NCI-H2171 treated with DMSO at 0.1 percent for 48 hours (cell line): Measurements from ENCODE around the gene ZNF71.
"Not testable (repeated sequence)": the region's sequence is repeated elsewhere in the genome, so short reads cannot be mapped to it uniquely, and the experiment has no call there.

ENCODE experiments used
- DNase-seq: peaks from one replicate; lab custom pipeline; 2025; lab: John Stamatoyannopoulos, UW

ZNF71 gene

DNA sequence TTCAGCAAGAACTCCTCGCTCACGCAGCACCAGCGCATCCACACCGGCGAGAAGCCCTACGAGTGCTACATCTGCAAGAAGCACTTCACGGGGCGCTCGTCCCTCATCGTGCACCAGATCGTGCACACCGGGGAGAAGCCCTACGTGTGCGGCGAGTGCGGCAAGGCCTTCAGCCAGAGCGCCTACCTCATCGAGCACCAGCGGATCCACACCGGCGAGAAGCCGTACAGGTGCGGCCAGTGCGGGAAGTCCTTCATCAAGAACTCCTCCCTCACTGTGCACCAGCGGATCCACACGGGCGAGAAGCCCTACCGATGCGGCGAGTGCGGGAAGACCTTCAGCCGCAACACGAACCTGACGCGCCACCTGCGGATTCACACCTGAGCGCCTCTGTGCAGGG lies 27.3 kb downstream of the ZNF71 start:
- DNase-seq: no peak

DNA sequence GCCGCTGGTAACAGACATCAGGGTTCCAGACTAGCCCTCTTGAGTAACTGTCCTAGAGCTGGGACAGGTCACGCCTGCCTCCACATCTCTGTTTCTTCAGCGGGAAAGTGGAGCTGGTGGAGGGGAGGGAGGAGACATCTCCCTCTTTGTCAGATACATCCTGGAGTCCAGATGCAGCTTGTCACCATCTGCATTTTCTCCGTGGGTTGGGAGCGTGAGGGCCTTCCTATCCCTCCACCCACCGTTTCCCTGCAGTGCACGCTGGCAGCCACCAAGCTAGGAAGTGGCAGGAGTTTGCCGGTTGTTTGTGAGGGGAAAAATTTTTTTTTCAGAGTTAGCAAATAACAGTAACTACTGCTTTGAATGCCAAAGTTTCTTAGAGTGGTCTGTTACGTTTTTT lies 27.9 kb downstream of the ZNF71 start:
- DNase-seq: no peak

DNA sequence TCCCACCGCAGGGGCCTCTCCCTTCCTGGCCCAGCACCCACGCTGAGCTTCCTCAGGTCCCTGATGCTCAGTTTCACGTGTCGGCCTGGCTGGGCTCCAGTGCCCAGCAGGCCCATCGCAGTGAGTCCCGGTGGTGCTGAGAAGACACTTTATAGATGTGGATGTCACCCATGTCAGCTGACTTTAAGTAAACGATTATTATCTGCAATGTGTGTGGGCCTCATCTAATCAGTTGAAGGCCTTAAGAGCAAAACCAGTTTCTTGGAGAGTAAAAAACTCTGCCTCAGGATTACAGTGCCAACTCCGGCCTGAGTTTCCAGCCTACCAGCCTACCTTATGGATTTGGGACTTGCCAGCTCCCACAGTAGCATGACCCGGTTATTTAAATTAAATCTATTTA lies 30.6 kb downstream of the ZNF71 start:
- DNase-seq: no peak

DNA sequence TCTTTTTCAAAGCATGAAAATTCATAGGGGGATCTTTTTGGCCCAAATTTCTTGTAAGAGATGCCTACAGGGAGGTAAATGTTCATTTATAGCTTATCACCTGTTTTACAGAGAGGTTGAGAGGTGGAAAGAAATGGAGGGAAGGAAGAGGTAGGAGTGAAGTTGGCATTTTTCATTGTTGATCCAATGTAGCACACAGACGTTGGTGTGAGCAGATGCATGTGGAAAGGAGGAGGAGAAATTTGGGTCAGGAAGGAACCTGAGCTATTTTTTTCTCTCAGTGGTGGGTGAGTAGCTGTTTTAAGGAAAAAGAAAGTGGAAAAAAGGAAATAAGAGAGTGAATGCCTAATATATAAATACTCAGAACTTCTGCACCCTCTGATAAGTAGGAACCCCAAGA lies 37.9 kb downstream of the ZNF71 start:
- no peak for DNase-seq

DNA sequence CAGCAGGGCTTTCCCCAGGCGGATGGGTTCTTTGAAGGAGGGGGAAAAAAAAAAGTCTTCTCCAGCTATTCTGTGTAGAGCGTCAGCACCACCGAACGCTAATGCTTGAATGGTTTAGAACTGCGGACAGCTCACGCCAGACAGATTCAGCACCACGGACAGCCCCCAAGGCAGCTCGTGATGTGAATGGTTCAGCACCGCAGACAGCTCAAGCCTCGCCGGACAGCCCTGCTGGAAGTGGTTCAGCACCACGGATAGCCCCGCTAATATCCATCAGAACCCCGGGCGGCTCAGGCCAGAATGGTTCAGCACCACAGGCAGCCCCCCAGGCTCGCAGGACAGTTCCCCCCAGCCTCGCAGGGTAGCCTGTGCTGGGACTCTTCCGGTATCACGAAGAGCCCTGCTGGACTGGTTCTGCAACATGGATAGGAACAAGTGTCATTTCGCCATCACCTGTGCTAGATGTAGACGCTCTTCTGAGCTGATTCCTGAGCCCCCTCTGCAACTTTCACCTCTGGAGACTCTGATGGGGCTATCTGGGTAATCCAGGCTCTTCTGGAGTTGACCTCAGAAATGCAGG lies 43.0 kb downstream of the ZNF71 start:
- DNase-seq: no peak

DNA sequence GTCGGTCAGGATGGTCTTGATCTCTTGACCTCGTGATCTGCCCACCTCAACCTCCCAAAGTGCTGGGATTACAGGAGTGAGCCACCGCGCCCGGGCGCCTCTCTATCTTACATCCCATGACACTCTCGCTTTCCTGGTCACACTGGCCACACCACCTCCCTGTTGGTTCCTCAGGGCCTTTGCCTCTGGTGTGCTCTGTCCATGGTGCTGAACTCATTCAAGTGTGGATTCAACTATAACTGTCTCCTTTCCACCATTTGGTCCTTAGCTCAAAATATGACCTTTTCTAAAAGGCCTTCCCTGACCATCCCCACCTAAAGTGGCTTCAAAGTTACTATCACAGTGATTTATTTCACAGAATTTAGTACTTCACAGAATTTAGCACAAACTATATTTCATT lies 44.1 kb downstream of the ZNF71 start:
- DNase-seq: no peak

DNA sequence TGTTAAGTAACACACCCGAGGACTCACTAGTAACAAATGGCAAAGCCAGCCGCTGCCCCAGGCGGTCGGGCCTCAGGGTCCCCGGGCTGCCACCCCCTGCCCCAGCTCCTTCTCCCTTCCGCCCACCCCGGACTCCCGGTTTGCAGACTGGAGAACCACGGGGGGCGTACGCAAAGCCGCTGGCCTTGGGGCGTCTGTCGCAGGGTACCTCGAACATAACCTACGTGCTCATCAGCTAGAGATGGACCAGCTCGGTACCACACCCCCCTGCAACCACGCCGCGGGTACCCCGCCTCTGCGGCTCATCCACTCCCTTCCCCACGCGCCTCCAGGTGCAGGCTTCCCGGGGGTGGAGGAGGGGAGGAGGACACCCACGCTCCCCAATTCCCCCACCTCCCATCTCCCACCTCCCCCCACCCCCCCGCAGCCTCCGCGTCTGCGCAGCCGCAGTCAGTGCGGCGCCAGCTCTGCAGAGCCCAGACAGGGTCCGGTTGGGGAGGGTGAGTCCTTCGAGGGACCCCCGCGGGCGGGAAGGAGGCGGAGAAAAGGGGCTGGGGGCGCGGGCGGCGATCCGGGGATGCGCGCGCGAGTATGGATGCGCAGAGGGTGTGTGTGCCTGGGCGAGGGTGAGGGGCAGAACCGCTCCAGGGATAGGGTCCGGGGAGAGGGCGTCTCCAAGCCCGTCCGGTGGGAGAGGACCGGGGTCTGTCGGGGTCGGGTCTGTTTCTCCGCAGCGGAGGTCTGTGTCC lies 47.8 kb downstream of the ZNF71 start, which contains the start of gene SMIM17:
SMIM17 (plus strand) TSS at position 449 of the 749 bp plus-strand sequence. CDS start 2,509 bp downstream, outside the sequence.
- DNase-seq: no peak

DNA sequence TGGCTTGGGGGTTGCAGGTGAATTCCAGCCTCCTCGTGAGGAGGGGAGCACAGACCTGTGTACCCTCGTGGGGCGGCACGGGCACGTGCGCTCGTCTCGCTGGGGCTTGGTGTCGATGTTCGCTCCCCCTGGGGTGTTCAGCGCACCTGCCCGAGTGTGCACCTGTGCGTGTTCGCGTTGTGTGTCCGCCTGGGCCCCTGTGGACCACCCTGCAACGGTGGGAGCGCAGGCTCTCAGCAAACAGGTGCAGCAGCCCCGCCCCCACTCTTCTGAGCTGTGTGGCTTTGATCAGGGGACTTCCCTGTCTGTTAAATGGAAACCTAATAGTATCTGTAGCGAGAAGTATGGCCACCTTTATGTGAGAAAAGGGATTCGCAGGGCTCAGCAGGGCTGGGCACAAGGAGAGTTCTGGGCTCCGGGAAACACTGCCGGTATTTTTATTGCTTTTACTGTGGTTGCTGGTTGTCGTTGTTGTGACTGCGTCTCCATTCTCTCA lies 48.4 kb downstream of the ZNF71 start:
- no peak for DNase-seq

DNA sequence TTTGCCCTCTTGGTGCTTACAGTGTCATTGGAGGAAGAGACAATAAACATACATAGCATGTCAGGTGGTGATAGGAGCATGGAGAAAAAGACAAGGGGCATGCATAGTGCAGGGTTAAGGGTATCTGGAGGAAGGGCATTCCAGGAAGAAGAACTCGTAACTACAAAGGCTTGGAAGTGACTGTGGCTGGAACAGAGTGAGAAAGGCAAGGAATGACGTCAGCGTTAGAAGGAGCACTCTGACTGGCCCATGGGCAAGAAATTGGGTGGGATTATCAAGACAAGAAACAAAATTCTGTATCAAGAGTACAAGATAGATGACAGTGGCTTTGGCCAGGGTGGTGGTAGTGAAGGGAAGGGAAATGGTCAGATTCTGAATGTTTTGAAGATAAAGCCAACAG lies 59.0 kb downstream of the ZNF71 start:
- no peak for DNase-seq

DNA sequence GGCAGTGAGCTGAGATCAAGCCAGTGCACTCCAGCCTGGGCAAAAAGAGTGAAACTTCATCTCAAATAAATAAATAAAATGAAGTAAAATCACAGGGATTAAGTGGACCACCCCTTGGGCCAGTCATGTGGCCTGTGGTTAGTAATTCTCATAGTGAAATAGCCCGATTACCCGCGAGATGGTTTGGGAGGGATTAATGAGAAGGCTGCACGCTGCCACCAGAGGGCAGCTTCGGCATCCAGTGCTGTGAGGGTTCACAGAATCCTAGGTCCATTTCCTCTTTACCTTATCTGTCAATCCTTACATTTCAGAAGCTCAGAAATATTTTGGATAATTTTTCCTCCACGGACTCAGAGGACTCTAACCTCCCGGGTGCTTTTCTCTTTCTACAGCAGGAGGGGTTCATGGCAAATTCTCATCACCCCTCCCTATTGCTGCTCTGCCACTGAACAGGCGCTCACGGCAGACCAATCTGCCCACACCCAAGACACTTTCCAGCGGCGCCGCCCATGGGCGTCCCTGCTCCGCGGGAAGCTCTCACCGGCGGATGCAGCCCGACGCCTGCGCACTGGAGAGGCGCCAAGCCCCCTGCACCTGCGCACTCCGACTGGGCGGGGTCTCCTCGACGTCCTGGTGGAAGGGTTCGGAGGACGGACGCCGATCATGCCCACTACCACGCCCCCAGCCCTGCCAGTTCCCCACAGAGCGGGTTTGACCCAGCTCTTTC lies 65.4 kb downstream of the ZNF71 start:
- no peak for DNase-seq

DNA sequence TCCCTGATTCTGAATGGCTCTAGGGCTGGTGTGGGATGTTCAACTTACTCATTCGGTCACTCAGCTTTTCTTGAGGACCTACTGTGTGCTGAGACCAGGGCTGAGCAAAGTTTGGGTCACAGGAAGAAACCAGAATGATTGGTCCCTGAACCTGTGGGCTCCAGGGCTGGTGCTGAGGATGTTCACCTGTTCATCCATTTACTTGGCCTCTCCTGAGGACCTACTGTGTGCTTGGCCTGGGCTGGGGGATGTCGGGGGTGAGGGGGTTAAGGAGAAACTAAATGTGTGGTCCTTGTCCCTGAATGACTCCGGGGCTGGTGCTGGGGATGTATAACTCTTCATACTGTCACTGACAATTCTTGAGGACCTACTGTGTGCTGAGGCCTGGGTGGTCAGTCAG lies 66.1 kb downstream of the ZNF71 start:
- DNase-seq: no peak

DNA sequence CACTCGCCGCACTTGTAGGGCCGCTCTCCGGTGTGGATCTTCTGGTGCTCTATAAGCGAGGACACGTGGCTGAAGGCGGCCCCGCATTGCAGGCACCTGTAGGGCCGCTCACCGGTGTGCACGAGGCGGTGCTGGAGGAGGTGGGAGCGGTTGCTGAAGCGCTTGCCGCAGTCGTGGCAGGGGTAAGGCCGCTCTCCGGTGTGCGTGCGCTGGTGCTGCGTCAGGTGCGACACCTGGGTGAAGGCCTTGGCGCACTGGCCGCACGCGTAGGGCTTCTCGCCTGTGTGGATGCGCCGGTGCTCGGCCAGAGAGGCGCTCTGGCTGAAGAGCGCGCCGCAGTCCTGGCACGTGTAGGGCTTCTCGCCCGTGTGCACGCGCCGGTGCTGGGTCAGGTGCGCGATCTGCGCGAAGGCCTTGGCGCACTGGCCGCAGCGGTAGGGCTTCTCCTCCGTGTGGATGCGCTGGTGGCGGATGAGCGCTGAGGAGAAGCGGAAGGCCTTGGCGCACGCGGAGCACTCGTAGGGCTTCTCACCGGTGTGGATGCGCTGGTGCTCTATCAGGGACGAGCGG lies 68.9 kb downstream of the ZNF71 start:
- no peak for DNase-seq

DNA sequence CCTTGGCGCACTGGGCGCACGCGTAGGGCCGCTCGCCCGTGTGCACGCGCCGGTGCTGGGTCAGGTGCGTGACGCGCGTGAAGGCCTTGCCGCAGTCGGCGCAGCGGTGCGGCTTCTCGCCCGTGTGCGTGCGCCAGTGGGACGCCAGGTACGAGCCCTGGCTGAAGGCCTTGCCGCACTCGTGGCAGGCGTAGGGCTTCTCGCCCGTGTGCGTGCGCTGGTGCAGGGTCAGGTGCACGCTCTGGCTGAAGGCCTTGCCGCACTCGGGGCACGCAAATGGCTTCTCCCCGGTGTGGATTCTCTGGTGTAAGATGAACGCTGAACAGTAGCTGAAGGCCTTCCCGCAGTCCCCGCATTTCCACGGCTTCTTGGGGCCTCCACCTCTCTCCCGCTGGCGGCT lies 69.4 kb downstream of the ZNF71 start:
- no peak for DNase-seq

DNA sequence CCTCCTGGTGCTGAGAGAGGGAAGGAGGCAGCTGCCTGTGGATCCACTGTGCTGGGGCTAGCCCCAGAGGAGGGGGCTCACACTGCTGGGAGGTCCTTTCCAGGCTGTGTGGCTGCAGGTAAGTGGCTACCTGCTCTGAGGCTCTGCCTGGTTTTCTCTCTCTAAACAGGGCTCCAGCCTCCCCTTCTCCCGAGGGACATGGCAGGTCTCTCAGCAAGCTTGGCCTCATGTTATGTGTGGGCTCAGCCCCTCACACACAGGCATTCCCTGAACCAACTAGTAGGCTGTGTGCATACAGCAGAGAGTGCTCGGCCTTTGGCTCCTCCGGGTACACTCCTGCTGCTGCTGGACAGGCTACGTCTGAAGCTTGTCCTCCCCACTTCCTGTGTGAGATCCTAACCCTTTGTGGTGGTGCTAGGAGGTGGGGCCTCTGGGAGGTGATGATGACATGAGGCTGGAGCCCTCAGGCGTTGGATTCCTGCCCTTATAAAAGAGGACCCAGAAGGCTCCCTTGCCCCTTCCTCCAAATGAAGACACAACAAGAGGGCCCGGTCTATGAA lies 72.3 kb downstream of the ZNF71 start:
- no peak for DNase-seq

DNA sequence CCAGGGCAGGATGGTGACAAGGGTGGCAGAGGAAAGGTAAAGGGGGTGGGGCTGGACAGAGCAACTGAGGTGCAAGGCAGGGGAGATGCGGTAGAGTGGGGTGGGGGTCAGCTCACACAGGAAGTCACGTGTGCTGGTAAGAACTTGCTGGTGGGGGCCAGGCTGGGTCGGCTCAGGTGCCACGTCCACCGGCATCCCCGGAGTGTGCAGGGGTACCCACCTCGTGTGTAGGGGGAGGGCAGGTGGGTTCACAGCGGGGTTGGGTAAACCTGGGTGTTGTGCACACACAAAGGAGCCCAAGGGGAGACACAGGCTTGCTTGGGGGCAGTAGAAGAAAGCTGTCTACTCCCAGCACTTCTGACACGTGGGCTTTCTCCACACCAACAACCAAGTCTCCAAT lies 73.6 kb downstream of the ZNF71 start:
- no peak for DNase-seq

DNA sequence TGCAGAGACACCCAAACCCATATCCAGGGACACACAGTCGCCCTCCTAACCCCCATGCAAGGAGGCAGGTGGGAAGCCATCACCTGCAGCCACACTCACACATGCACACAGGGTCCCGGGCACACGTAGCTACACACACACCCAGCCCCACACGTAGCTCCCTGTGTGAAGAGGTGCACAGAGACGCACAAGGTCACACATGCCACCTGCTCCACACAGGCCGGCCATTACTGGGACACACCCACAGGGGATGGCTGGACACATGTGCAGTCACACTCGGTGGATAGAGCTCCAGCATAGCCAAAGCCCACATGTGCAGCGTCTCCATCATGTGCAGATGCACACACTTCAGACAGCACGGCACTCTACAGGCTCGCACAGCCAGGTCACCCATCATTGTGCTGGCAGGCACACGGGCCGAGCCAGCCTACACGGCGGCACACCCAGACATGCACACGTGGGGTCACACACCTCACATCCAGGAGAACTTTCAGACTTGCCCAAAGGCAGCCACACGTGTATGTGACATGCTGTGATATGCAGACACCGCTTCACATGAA lies 75.4 kb downstream of the ZNF71 start:
- DNase-seq: no peak

DNA sequence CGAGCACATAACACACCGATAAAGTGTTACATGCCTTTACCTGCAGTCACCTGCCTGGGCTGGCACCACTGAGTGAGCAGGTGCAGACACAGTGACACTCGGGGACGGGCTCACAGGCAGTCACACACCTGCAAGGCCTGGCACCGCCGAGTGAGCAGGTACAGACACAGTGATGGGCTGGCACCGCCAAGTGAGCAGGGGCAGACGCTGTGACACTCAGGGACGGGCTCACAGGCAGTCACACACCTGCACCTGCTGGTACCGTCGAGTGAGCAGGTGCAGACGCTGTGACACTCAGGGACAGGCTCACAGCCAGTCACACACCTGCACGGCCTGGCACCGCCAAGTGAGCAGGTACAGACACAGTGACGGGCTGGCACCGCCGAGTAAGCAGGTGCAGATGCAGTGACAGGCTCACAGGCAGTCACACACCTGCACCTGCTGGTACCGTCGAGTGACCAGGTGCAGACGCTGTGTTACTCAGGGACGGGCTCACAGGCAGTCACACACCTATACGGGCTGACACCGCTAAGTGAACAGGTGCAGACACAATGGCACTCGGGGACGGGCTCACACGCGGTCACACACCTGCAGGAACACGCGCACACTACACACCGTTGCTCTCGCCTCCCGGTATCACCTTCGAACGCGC lies 76.0 kb downstream of the ZNF71 start:
- peak; percentile 79 for DNase-seq

DNA sequence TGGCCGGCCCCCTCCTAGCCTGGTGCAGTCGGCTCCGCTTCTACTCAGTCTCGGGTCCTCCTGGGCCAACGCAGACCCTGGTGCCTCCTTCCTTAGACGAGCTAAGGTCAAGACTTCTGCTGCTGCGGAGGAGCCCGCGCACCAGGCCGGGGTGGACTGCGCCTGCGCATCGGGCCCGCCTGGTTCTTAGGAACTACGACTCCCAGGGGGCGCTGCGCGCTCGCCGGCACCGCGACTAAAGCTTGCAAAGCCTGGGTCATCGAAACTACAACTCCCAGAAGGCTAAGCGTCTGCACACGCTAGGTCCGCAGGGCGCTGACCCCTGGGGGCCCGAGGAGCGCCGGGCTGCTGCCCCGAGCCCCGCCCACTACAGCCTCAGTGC lies 76.5 kb downstream of the ZNF71 start, which contains the start of gene ZNF835:
ZNF835 (minus strand) TSS at position 145 of the 382 bp plus-strand sequence. CDS start 6,559 bp downstream, outside the sequence.
- peak; percentile 84 for DNase-seq

DNA sequence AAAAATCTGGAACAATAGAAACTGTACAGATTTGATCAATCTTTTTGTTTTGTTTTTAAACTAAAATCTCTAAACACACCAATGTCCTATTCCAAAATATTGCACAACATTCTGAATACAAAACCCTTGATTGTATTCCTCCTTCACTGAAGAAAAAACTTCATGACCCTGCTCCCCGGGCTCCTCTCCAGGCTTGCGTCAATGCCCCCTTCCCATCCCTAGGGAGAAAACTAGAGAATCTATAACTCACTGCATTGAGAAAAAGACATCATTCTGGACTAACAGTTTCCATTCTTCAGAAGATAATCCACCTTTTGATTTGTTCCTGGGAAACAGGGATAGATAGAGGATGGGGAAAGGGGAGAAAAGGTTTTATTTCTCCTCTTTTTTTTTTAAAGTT lies 77.5 kb downstream of the ZNF71 start:
- DNase-seq: not testable (repeated sequence)
